Globus pallidus (tissue), 1 donor: ENCODE data around the gene SHANK3.
"Not testable (repeated sequence)": the region's sequence is repeated elsewhere in the genome, so short reads cannot be mapped to it uniquely, and the experiment has no call there.

Experiments
- DNase-seq: peaks from one replicate; pipeline ENCODE4 v3.0.0-alpha.2; 2015; ENCODE audit warnings: low spot score

The SHANK3 gene

DNA sequence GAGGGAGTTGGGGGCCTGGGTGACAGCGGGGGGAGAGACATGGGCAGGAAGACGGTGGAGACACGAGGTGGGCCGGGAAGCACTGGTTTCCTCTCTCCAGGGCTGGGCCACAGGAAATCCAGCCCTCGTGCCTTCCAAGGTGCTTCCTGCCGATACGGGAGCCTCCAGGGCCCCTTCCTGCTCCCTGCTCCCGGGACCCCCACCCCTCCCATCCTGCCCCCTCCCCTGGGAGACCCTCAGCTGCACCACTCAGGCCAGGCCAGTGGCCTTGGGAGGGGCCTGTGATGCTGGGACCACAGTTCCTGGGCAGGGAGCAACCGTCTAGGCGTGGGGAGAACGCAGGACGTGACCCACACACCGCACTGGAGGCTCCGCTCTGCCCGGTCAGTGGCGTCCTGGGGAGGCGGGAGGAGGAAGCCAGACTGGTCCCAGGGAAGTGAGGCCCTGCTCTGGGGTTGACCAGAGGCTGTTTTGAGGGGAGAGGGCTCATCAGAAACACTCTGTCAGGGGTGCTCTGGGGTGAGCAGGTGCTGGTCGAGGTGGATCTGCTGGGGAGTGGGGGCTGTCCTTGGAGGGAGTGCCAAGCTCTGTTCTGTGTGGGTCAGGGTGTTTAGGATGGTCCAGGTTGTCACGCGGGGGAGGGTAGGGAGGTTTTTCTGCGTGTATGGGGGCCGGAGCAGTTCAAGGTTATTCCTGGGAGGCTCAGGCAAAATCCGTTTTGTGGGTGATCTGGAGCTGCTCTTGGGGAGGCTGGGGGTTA lies at the start of gene SHANK3:
SHANK3 (plus strand) TSS at position 353 of the 760 bp plus-strand sequence.
- no peak for DNase-seq

DNA sequence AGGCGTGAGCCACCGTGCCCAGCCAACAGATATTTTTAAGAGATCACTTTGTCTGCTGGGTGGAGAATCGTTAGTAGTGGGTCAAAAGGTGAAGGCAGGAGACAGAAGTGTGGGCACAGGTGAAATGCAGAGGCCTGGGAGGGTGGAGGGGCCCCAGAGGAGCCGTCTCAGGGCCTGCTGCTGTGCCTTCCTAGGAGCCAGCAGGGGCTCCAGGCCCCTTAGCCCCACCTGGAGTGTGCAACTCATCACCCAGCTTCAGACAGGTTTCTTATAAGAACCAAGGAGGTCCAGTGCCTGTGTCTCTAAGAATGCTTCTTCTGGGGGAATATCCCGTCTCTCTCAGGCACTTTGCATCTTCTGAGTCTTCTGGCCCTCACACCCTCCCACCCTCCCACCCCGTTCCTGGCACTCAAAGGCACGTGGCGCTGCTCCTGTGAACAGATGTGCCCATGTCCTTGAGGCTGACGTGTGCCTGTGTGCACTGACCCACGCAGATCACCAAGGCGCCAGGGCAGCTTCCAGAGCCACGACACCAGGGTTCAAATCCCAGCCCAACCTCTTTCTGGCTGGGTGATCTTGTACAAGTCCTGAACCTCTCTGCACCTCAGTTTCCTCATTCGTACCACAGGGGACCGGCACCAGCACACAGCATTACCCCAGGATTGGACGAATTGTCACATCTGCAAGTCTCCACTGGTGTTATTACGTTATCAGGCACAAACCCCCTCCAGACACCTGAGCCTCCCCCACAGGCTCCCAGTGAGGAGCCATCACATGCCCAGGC lies 48.1 kb upstream of the SHANK3 start:
- DNase-seq: no peak

DNA sequence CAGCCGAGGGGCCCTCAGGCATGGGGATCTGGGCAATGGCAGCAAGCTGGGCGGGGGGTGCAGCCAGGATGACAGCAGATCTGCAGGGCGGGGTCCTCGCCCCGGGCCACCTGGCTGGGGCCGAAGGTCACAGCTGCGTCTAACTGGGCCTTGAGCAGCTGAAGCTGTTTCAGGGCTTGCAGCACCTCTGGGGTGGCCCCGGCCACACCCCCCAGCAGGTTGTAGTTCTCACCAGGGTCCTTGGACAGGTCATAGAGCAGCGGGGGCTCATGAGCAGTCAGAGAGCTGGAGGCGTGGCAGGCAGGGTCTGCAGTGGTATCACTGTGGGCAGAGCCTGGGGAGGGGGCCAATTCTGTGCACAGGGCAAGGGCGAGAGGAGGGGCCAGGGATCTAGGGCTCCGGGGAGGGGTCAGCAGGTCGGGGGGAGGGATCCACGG lies 47.5 kb upstream of the SHANK3 start:
- no peak for DNase-seq

DNA sequence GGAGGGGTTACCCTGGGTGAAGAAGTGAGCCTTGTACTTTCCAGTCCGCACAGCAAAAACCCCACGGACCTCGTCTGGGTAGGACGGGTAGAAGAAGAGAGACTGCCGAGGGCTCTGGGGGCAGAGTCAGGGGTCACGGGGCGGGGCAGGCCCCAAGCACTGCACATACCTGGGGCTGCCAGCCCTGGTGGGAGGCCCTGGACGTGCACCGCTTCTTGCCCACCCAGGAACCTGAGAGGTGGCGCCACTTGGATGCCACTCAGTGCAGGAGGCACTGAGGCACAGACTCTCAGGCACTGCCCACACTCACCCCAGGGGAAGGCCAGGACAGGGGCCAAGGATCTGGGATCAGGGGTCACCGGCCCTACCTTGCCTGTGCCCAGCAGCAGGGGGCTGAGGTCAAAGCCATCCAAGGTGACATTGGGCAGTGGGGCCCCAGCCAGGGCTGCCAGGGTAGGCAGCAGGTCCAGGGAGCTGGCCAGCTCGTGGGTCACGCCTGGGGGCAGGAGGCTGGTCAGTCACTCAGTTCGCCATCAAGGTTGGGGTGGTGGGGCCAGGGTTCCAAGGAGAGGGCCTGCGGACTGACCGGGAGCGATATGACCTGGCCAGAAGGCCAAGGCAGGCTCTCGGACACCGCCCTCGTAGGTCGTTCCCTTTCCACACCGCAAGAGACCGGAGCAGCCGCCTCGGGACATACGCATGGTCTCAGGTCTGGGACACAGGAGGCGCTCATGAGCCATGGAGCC lies 46.9 kb upstream of the SHANK3 start:
- no peak for DNase-seq

DNA sequence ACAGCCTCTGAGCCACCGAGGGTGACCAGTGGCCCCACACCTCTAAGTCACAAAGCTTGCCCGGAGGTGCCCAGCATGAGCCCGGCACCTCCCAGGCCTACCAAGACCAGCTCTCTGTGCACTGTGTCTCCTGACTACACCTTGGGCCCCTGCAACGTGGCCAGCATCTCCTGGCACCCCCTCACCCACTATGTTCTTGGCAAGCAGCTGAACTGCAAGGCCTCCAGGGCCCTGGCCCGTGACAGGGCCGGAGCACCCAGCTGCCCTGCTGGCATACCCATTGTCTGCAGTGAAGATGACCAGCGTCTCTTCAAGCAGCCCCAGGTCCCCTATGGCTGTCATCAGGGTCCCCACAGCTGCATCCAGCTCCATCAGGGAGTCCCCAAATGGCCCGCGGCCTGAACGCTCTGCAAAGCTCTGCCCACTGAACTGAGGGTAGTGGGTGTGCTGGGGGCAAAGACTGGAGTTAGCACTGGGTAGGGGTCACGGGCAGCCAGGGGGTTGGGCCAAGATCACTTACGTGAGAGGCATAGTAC lies 46.2 kb upstream of the SHANK3 start:
- no peak for DNase-seq

DNA sequence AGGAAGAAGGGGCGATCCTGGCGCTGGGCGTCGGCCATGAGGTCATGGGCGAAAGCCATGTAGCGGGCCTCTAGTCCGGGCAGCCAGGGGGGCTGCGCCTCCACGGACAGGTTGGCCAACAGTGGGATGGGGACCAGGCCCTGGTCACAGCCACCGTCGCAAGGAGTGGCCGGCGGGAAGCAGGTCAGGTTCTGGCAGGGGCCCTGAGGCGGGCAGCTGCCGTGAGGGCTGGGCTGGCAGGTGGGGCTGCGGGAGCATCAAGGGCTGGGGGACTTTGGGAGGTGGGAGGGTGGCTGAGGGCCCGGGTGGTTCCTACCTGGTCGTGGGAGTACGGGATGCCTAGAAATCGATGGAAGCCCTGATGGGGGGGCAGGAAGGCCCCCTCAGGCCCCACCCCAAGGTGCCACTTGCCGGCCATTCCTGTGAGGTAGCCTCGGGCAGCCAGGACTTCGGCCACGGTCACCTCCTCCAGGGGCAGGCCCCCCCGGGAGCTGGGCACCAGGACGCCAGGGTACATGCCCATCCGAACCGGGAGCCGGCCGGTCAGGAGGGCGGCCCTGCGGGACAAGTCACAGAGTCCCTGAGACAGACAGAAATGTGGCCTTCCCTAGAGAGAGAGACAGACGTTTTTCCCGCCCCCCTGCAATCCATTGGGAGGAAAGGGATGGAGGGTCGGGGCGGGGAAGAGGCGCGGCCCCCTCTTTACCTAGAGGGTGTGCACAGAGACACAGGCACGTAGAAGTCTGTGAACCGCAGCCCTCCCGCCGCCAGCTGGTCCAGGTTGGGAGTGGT lies 45.6 kb upstream of the SHANK3 start:
- no peak for DNase-seq

DNA sequence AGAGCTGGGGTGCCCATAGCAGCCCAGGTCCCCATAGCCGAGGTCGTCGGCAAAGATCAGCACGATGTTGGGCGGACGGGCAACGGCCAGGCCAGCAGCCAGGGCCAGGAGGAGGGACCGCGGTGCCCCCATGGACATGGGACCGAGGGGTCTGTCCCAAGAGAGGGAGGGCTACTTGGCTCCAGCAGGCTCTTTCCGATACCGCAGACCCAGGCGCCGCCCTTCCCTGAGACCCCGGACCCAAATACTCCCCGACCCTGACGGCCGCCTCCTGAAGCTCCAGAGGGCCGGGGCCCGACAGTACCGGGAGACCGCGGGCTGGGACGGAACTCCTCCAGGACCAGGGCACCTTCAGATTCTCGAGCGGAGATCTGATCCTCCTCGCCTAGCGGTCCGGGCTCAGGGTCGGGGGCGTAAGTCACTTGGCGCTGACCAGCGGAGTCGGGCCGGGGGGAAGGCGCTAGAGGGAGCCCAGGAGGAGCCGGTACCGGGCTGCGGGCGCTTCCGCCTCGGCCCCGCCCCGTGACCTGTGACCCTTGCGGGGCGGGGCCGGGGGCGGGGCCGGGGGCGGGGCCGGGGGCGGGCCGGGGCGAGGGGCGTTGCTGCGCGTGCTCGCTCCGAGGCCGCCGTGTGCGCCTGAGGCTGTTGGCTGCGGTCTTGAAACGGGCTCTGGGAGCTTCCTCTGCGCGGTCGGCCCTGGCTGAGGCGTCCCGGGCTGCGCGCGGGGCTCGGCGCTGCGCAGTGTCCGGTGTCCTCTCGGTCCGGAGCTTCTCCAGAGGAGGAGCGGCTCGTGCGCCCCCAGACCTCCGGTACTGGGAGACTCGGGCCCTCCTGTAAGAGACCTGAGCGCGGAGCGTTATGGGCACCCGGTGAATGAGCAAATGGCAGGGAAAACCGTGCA lies 44.7 kb upstream of the SHANK3 start, which contains the start of gene ARSA:
ARSA (minus strand) TSS at position 511 of the 901 bp plus-strand sequence; CDS start at position 138, 373 bp downstream.
- DNase-seq: peak; percentile 79

DNA sequence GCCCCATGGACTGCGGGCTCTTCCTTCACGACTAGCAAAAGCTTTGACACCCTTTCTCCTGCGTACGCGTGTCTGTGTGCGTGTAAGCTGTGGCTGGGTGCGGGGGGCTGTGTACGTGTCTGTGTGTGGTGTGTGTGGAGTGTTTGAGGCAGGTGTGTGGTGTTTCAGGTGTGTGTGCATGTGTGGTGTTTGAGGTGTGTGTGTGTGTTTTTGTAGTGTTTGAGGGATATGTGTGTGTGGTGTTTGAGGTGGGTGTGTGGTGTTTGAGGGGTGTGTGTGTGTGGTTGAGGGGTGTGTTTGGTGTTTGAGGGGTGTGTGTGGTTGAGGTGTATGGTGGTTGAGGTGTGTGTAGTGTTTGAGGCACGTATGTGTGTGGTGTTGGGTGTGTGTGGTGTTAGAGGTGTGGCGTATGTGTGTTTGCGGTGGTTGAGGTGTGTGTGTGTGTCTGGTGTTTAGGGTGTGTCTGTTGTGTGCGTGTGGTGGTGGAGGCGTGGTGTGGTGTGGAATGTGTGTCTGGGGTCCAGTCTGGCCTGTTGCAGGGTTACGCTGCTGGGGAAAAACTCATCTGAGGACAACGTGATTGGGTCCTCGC lies 44.0 kb upstream of the SHANK3 start:
- no peak for DNase-seq

DNA sequence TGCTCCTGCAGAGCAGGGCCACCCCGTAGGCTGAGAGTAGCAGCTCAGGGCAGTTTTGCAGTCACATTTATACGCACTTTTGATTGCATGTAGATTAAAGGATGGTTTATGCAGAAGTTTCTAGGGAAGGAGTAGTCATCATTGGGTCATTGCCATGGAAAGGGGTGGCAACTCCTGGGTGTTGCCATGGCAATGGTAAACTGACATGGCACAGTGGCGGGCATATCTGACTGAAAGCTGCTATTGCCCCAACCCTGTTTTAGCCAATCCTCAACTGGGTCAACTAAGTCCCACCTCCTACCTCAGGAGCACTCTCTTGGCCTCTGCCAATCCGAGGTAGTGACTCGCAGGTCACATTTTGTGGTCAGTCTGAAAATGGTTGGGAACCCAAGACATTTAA lies 42.2 kb upstream of the SHANK3 start:
- no peak for DNase-seq

DNA sequence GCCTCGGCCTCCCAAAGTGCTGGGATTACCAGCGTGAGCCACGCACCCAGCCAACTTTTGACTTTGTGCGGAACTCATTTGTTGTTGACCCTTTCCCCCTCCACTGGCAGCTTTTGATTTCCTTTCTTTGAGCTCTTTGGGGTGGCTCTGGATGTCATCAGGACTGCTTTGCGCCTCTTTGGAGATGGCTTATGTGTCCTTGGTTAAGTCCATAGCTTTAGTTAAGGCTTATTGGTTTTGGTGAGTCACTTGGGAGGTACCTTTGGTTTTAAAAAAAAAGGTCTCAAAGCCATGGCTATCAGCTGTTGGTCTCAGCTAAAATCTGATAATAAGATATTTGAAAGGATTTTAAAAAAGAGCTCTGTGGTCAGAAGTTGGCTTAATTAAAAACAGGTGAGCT lies 39.5 kb upstream of the SHANK3 start:
- DNase-seq: no peak

DNA sequence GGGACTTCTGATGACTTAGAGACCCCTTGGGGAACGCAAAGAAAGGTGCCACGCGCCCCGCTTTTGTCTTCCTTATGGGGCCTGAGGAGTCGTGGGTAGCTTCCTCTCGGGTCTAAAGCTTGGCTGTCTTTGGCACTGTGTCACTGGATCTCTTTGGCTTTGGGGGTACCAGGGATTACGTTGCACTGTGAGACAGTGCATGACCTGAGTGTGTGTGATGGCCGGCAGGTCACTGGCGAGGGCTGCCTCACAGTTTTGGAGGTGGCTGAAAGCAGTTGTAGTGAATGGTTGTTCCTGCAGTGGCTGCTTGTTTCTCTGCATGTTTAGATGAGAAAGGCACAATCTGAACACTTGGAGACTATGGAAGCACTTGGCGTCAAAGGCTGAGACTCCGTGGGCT lies 38.9 kb upstream of the SHANK3 start:
- no peak for DNase-seq

DNA sequence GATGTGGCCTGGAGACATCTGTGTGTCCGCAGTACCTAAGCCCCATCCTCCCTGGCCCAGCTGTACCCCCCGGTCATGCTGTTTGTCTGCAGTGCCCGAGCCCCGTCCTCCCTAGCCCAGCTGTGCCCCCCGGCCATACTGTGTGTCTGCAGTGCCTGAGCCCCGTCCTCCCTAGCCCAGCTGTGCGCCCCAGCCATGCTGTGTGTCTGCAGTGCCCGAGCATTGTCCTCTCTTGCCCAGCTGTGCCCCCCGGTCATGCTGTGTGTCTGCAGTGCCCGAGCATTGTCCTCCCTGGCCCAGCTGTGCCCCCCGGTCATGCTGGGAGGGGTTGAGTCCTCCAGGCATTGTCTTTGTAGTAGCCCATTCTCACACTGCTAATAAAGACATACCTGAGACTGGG lies 37.0 kb upstream of the SHANK3 start:
- DNase-seq: no peak

DNA sequence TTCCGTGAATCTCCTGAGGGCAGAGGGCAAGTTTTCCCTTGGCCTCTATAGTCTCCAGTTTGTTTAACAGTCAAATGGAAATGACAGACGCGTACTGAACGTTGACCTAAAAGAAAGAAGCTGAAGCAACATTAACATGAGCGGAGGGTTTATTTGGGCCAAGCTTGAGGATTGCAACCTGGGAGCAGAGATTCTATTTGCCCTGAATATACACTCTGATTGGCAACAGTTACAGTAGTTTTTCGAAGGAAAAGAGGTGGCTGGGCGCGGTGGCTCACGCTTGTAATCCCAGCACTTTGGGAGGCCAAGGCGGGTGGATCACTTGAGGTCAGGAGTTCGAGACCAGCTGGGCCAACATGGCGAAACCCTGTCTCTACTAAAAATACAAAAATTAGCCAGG lies 32.3 kb upstream of the SHANK3 start:
- not testable (repeated sequence) for DNase-seq

DNA sequence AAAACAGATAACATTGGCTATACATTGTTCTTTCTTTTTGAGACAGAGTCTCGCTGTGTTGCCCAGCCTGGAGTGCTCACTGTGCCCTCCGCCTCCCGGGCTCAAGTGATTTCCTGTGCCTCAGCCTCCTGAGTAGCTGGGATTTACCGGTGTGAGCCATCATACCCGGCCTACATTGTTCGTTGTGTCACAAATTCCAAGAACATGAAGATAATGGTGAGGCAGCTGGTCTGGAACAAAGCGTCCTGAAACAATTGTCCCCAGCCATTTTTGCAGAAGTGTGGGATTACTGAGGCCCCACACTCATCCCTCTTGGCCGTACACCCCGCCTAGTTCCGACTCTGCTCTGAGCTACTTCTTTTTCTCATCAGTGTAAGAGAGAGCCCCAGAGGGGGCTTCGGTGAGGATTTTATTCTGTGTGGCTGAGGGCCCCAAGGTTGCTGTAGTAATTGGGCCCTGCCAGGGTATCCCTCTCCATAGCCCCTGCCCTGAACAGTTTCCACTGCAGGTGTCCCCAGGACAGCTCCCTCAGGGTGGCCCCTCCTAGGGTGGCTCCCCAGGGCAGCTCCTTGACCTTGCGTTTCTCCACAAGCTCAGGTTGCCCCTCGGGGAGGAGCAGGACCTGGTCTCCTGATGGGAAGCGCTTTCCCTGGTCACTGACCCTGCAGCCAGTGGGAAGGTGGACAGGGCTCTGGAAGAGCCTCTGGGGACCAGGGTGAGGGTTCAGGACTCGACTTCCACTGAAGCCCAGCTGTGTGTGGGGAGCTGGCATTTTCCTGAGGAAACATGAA lies 31.6 kb upstream of the SHANK3 start:
- DNase-seq: no peak

DNA sequence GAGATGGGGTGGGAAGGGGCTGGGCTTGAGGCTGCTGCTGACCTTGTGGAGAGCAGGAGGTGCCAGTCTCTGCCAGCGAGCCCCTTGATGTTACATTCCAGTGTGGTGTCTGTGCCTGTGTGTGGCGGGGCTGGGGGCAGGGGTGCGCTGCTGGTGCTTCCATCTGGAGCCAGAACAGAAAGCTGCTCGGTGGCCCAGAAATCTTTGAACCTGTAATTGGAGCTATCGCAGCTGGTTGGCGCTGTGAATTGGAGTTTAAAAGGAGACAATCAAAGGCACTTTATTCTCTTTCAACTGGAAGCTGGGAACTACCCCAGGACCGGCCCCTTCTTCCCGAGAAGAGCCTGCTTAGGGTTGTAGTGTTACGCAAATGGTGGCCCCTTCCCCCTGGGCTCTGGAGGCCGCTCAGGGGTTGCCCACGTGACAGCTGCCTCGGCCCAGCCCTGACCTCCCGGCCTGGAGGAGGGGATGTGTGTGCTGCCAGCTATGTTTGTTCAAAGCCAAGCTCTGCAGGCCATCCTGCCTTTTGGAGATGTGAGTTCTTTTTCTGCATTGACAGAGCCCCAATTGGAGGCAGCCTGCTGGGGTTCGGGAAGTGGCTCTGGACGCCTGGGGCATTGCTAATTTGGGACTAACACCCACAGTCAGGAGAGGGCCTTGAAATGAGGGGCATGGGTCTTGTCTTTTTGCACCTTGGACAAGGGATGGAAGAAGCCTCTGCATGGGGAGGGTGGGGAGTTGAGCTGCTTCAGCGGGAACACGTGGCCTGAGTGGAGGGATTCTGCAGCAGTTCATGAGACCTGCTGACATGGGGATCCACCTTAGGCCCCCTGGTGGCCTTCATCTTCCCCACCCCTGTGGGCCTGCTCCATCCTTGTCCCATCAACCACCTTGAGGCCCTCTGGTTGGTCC lies 30.7 kb upstream of the SHANK3 start:
- DNase-seq: peak; percentile 65

DNA sequence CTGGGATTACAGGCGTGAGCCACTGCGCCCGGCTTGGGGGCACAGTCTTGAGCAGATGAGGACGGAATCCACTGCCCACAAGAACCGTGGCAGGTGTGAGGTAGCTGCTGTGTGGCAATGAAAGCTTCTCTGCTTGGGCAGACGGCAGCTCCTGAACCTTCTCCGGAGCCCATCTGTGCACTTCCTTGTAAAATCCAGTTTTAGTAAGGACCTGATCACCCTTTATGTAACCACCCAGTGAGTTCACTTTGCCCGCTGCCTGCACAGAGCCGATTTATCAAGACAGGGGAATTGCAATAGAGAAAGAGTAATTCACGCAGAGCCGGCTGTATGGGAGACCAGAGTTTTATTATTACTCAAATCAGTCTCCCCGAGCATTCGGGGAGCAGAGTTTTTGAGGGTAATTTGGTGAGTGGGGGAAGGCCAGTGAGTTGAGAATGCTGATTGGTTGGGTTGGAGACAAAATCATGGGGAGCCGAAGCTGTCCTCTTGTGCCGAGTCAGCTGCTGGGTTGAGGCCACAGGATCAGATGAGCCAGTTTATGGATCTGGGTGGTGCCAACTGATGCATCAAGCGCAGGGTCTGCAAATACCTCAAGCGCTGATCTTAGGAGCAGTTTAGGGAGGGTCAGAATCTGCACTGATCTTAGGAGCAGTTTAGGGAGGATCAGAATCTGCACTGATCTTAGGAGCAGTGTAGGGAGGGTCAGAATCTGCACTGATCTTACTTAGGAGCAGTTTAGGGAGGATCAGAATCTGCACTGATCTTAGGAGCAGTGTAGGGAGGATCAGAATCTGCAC lies 29.4 kb upstream of the SHANK3 start:
- not testable (repeated sequence) for DNase-seq

DNA sequence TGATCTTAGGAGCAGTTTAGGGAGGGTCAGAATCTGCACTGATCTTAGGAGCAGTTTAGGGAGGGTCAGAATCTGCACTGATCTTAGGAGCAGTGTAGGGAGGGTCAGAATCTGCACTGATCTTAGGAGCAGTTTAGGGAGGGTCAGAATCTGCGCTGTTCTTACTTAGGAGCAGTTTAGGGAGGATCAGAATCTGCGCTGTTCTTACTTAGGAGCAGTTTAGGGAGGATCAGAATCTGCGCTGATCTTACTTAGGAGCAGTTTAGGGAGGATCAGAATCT lies 28.9 kb upstream of the SHANK3 start:
- not testable (repeated sequence) for DNase-seq
